Measurements from ENCODE around the gene NAV1.

- TF ChIP-seq EZH2 (IDR thresholded peaks at IDR 0.05; ENCODE audit: insufficient read depth, poor library complexity, severe bottlenecking), result no peak
- no peak for TF ChIP-seq EZH2phosphoT487 (IDR thresholded peaks at IDR 0.05; ENCODE audit: insufficient read depth, low read depth)
Measured at GRCh38 chr1:201560328-201561194, 21.6 kb downstream of the NAV1 start.
